LNCaP clone FGC (cell line): Measurements from ENCODE around the gene SLC34A3.

Experiments
- DNase-seq: peaks from one replicate; pipeline ENCODE4 v3.0.0-alpha.2; 2011; ENCODE audit warnings: low read depth
- H3K4me3 ChIP-seq: 2 replicates; pipeline ENCODE4 v1.5.1; 2011; ENCODE audit warnings: mild to moderate bottlenecking, low read depth, low read length, control low read depth
- CTCF ChIP-seq: IDR thresholded peaks from 2 replicates; pipeline ENCODE4 v1.5.1; 2012; ENCODE audit warnings: mild to moderate bottlenecking; ENCODE audit not compliant: control insufficient read depth, insufficient read depth; ENCODE audit errors: extremely low read depth

Gene SLC34A3

DNA sequence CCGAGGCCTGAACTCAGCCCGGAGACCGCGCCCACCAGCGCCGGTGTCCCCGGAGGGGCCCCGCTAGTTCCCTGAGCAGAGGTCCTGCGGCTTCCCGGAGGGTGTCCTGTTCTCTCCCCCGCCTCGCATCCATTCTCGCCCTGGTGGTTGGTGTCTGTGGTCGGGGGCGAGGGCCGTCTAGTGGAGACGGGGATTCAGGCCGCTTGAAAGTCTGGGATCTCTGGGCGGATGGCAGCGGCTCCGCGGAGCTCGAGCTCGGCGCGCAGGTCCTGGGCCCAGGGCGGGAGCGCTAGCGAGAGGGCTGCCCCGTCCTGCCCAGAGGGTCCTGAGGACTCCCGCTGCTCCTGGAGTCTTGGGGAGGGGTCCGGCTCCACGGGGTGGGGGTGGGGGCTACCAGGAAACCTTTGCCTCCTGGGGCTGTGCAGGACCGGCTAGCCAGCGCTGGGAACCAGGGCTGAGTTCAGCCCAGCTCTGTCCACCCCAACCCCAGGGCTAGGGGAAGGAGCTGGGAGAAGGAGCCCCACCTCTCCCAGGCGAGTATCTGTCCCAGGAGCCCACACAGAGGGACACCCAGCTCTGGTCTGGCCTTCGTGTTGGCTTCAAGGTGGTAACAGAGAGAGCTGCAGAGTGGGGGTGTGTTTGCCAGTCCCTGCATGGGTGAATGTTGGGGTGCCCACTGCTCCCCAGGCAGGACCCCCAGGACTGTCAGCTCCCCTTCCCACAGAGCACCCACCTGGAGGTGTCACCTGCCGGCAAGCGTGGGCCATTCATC, 50.8 kb downstream of the SLC34A3 start:
- TF ChIP-seq CTCF: no peak
- H3K4me3 ChIP-seq: no peak overlapping the region
- no peak for DNase-seq
